ENCODE data around the gene MET.
A peak's percentile ranks its signal among the peaks of the same experiment; 100 is the strongest.

Gene MET

GRCh38 chr7:116809636-116810266 lies 137.8 kb downstream of the MET start:
- TF ChIP-seq RAD21 (IDR thresholded peaks at IDR 0.05; ENCODE audit: low read depth) (peak; percentile 91), MAX (IDR thresholded peaks at IDR 0.05) (no peak)

- TF ChIP-seq ZBTB7A (IDR thresholded peaks at IDR 0.05; ENCODE audit: low read depth) = no peak
- TF ChIP-seq EGR1 (IDR thresholded peaks at IDR 0.05) = no peak
- no peak for TF ChIP-seq USF1 (IDR thresholded peaks at IDR 0.05)
- no peak for TF ChIP-seq REST (IDR thresholded peaks at IDR 0.05; ENCODE audit: low read depth)
- TF ChIP-seq CREB1 (IDR thresholded peaks at IDR 0.05; ENCODE audit: low read depth) = no peak
- no peak for TF ChIP-seq TAF1 (IDR thresholded peaks at IDR 0.05; ENCODE audit: low read depth)
- peak; percentile 63; the same call in 1 of the 2 replicates for TF ChIP-seq NFIC (IDR thresholded peaks at IDR 0.05)
- TF ChIP-seq EP300 (IDR thresholded peaks at IDR 0.05; ENCODE audit: borderline replicate concordance) = peak; percentile 86
- peak; percentile 78 for TF ChIP-seq TEAD4 (IDR thresholded peaks at IDR 0.05)
- TF ChIP-seq MAX (IDR thresholded peaks at IDR 0.05) = no peak
- TF ChIP-seq YY1 (IDR thresholded peaks at IDR 0.05; ENCODE audit: low read depth) = no peak
- peak; percentile 68; the same call in 1 of the 2 replicates for TF ChIP-seq FOXM1 (IDR thresholded peaks at IDR 0.05; ENCODE audit: borderline replicate concordance, low read depth)
- peak; percentile 93 for TF ChIP-seq CEBPB (IDR thresholded peaks at IDR 0.05)
- TF ChIP-seq RAD21 (IDR thresholded peaks at IDR 0.05; ENCODE audit: low read depth) = peak; percentile 3; the same call in 1 of the 2 replicates
- TF ChIP-seq TCF12 (IDR thresholded peaks at IDR 0.05; ENCODE audit: low read depth) = peak; percentile 90
These were observed 138.5 kb downstream of the MET start for GRCh38 chr7:116810267-116811116.

GRCh38 chr7:116811768-116812167 lies 139.8 kb downstream of the MET start:
- no peak for TF ChIP-seq EP300 (IDR thresholded peaks at IDR 0.05; ENCODE audit: borderline replicate concordance)
- TF ChIP-seq TCF12 (IDR thresholded peaks at IDR 0.05; ENCODE audit: low read depth) = no peak
- TF ChIP-seq USF1 (IDR thresholded peaks at IDR 0.05) = no peak
- TF ChIP-seq YY1 (IDR thresholded peaks at IDR 0.05; ENCODE audit: low read depth) = no peak
- no peak for TF ChIP-seq TEAD4 (IDR thresholded peaks at IDR 0.05)
- no peak for TF ChIP-seq MAX (IDR thresholded peaks at IDR 0.05)
- no peak for TF ChIP-seq TAF1 (IDR thresholded peaks at IDR 0.05; ENCODE audit: low read depth)
- TF ChIP-seq EGR1 (IDR thresholded peaks at IDR 0.05) = no peak
- TF ChIP-seq RAD21 (IDR thresholded peaks at IDR 0.05; ENCODE audit: low read depth) = no peak
- no peak for TF ChIP-seq NFIC (IDR thresholded peaks at IDR 0.05)
- no peak for TF ChIP-seq ZBTB7A (IDR thresholded peaks at IDR 0.05; ENCODE audit: low read depth)
- no peak for TF ChIP-seq CREB1 (IDR thresholded peaks at IDR 0.05; ENCODE audit: low read depth)
- no peak for TF ChIP-seq FOXM1 (IDR thresholded peaks at IDR 0.05; ENCODE audit: borderline replicate concordance, low read depth)

- TF ChIP-seq USF1 (IDR thresholded peaks at IDR 0.05) (no peak), CREB1 (IDR thresholded peaks at IDR 0.05; ENCODE audit: low read depth) (no peak), TCF12 (IDR thresholded peaks at IDR 0.05; ENCODE audit: low read depth) (no peak), YY1 (IDR thresholded peaks at IDR 0.05; ENCODE audit: low read depth) (no peak), EP300 (IDR thresholded peaks at IDR 0.05; ENCODE audit: borderline replicate concordance) (no peak), TAF1 (IDR thresholded peaks at IDR 0.05; ENCODE audit: low read depth) (no peak), CEBPB (IDR thresholded peaks at IDR 0.05) (no peak), TEAD4 (IDR thresholded peaks at IDR 0.05) (no peak), FOXM1 (IDR thresholded peaks at IDR 0.05; ENCODE audit: borderline replicate concordance, low read depth) (no peak), REST (IDR thresholded peaks at IDR 0.05; ENCODE audit: low read depth) (no peak), RAD21 (IDR thresholded peaks at IDR 0.05; ENCODE audit: low read depth) (no peak), EGR1 (IDR thresholded peaks at IDR 0.05) (no peak)
These were observed 140.9 kb downstream of the MET start for GRCh38 chr7:116812860-116813259.
